ENCODE measurements around the gene PACS1.
"Not testable (repeated sequence)": the region's sequence is repeated elsewhere in the genome, so short reads cannot be mapped to it uniquely, and the experiment has no call there.

Gene PACS1

DNA sequence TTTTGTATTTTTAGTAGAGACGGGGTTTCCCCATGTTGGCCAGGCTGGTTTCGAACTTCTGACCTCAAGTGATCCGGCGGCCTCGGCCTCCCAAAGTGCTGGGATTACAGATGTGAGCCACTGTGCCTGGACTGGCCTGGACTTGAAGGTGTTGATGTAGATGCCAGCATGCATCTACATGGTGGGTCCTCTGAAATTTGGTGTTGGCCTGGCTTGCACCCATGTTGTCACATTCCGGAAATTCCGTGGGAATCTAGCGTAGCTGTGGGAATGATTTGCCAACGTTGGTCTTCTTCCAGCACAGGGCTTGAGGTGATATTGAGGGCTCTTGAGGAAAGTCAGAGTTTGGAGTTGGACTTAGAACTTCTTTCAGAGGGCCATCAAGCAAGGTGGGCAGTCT lies 6.5 kb downstream of the PACS1 start:
- DNase-seq (ENCODE audit: low read depth): no peak

DNA sequence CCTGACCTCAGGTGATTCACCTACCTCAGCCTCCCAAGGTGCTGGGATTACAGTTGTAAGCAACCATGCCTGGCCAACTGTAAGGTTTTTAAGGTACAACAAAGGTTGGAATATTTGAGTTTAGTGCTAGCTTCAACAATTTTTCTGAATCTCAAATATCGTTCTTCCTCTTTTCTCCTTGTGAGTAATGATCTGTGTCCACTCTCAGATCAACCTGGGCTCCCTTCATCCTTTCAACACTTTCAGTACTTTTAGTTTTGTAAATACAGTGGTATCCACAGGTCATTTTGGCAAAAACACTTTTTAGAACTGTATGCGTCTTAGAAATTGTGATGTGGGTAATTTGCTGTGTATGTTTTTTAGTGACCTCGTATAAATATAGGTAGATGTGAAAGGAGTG lies 7.9 kb downstream of the PACS1 start:
- DNase-seq (ENCODE audit: low read depth): no peak

DNA sequence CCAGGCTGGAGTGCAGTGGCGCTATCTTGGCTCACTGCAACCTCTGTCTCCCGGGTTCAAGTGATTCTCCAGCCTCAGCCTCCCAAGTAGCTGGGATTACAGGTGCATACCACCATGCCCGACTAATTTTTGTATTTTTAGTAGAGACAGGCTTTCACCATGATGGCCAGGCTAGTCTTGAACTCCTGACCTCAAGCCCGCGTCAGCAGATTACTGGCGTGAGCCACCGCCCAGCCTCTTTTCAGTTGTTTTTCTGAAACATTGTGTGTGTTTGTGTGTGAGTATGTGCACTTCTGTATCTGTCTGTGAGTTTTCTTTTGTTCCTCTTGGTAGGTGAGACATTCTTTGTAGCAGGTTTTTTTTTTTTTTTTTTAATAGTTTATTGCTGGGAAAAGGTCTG lies 8.9 kb downstream of the PACS1 start:
- not testable (repeated sequence) for DNase-seq (ENCODE audit: low read depth)

DNA sequence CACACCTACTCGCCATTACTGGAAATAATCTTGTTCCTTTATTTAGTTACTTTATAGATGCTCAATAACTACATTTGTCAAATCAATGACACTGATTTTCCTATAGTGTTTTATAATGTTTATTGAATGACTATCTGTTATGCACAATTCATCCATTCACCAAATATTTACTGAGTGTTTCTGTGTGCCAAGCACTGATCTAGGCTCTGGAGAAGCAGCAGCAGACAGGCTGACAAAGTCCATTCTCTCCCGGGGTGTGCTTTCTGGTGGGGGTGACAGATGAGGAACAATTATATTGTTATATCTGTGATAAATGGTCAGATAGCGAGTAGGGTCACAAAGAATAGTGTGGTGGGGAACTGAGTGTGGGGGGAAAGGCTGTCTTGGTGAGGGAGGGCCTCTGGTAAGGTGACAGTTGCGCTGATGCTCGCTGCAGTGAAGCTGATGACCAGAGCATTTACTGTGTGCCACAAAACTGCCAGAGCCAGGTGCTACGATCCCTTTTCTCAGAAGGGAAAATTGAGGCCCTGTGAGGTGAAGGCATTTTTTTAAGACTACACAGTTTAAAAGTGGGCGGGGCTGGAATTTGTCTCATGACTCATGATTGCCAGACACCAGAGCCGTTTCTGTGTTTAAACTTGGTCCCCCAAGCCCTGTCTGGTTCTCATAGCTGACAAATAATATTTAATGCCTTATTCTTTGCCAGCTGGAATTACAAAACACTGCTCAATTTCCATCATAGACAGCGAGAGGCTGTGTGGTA lies 10.2 kb downstream of the PACS1 start:
- peak; percentile 87 for DNase-seq (ENCODE audit: low read depth)

DNA sequence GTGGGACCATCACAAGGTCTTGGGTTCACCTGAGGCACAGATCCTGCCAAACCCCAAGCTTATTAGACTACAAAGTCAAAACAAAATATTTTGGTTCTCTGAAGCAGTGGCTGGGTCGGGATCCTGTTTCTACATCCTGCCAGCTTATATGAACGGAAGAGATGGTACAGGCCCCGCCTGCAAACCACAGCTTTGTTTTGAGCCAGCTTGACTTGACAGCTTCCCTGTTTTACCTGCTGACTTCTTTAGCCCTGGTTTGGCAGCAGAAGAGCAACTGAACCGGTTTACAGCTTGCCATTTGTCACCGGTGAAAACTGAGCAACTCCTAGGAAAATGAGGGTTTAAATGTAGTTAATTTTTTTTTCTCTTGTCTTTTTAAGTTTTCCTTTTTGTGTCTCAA lies 11.4 kb downstream of the PACS1 start:
- peak; percentile 60 for DNase-seq (ENCODE audit: low read depth)

DNA sequence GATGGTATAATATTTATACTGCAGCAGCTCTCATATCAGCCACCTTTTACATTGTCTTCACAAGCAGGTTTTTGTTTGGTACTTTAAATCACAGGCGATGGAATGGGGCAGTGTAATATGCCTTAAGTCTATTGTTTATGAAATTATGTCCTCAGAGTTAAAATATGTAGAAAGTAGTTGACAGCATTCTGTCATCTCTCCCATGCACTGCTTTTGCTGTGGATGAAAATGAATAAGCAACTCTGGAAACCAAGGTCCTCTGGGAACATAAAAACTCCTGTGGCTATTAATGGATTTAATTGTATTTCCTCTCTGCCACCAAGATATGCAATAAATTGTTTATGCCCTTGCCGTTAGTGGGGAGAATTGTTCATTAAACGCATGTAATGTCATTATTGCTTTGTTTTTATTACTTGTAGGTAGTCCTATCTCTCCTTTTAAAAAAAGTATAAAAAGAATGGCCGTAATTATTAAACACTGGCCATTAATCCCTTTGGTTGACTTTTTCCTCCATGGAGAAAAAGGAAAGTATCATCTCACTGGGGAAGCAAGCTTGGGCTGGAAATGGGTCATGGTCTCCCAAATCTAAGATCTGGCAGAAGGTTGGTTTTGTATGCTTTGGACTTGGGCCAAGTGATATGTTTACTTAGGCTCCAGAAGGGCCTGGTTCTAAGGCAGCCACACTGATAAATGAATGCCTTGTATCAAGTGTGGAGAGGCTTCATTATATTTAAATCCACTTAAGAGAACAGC lies 13.1 kb downstream of the PACS1 start:
- peak; percentile 45 for DNase-seq (ENCODE audit: low read depth)

DNA sequence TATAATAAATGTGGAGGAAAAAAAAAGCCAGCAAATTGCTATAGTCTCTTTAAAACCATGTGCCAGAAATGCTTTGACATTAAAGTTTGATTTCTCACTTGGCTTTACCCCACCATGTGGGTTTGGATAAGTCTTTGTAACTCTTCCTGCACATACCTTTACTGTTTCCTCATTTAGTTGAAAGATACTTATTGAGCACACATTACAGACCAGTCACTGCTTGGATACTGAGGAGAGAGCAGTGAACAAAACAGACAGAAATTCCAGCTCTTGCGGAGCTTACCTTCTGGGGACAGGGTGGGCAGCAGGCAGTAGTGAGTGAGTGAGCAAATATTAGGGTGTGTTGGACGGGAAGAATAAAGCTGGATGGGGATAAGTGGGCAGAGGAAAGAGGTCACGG lies 13.7 kb downstream of the PACS1 start:
- no peak for DNase-seq (ENCODE audit: low read depth)

DNA sequence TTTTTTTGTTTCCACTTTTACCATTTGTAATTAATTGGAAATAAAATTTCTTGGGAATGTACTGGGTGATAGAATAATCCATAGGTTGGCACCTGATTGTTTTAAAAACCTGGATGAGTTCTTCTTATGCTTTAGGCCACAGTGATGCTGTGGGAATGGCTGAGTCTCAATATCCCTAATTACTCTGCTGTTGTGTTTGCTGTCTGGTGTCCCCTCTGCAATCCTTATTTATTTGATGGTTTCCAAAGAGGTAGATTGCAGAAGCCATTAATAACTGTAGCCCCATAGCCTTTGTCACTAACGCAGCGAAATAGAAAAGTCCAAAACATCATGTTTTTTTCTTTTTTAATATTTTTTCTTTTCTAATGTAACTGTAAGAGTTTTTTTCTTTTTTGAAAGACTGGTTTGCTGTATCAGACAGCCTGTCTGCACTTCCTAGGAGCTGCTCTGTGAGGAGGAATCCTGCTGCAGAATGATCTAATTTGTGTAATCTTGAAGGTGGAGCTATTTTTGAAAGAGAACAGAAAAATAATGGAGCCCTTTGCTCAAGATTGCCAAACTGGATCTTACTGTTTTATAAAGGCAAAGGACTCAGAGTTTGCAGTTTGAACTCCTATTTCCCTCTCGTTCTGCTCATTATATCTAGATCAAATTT lies 14.9 kb downstream of the PACS1 start:
- peak; percentile 23 for DNase-seq (ENCODE audit: low read depth)

DNA sequence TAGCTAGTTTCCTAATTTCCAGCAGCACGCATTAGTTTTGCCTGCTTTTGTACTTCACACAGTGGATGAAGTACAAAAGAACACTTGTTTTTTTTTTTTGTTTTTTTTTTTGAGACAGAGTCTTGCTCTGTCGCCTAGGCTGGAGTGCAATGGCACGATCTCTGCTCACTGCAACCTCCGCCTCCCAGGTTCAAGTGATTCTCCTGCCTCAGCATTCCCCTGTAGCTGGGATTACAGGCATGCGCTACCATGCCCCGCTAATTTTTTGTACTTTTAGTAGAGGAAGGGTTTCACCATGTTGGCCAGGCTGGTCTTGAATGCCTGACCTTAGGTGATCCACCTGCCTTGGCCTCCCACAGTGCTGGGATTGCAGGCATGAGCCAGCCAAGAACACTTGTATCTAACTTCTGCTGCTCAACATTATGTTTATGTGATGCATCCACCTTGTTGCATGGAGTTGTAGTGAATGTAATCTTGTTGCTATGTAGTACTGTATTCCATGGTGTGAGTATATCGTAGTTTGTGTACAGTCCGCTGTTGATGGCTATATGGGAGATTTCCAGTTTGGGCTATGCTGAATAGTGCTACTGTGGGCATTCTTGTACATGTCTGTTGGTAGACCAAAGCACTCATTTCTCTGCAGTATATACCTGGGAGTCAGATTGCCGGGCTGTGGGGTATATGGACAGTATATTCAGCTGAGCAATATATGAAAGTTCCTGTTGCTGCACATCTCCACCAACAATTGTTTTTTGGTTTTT lies 17.3 kb downstream of the PACS1 start:
- DNase-seq (ENCODE audit: low read depth): no peak

DNA sequence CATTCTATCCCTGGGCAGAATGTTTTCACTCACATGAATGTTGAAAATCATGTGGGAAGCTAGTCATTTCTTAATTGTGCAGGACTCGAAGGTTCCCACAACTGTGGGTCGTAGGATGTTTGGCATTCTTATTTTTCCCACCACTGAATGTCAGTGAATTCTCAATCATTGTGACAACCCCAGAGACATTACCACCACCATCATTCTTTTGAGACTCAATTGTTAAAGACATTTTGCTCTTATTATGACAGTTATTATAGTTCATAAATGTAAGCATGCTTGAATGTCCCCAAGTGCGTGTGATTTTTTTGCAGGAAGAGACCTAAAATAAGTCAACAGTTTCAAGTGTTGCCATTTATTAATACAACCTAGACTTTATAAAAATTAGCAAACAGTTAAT lies 19.0 kb downstream of the PACS1 start:
- DNase-seq (ENCODE audit: low read depth): no peak

DNA sequence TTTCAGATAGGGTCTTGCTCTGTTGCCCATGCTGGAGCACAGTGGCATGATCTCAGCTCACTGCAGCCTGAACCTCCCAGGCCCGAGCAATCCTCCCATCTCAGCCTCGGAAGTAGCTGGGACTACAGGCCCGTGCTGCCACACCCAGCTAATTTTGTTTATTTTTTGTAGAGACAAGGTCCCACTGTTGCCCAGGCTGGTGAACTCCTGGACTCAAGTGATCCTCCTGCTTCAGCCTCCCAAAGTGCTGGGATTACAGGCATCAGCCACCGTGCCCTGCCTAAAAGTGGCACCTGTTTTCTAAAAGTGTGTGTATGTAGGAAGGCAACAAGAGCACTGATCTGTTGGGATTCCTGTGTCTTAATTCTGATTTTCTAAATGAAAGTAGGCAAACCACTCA lies 20.2 kb downstream of the PACS1 start:
- no peak for DNase-seq (ENCODE audit: low read depth)

DNA sequence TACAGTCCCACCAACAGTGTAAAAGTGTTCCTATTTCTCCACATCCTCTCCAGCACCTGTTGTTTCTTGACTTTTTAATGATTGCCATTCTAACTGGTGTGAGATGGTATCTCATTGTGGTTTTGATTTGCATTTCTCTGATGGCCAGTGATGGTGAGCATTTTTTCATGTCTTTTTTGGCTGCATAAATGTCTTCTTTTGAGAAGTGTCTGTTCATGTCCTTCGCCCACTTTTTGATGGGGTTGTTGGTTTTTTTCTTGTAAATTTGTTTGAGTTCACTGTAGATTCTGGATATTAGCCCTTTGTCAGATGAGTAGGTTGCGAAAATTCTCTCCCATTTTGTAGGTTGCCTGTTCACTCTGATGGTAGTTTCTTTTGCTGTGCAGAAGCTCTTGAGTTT lies 22.1 kb downstream of the PACS1 start:
- not testable (repeated sequence) for DNase-seq (ENCODE audit: low read depth)

DNA sequence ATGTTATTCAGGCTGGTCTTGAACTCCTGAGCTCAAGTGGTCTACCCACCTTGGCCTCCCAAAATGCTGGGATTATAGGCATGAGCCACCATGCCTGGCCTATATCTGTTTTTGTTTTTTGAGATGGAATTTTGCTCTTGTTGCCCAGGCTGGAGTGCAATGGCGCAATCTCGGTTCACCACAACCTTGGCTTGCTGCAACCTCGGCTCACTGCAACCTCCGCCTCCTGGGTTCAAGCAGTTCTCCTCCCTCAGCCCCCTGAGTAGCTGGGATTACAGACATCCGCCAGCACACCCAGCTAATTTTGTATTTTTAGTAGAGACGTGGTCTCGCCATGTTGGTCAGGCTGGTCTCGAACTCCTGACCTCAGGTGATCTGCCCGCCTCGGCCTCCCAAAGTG lies 29.7 kb downstream of the PACS1 start:
- not testable (repeated sequence) for DNase-seq (ENCODE audit: low read depth)

DNA sequence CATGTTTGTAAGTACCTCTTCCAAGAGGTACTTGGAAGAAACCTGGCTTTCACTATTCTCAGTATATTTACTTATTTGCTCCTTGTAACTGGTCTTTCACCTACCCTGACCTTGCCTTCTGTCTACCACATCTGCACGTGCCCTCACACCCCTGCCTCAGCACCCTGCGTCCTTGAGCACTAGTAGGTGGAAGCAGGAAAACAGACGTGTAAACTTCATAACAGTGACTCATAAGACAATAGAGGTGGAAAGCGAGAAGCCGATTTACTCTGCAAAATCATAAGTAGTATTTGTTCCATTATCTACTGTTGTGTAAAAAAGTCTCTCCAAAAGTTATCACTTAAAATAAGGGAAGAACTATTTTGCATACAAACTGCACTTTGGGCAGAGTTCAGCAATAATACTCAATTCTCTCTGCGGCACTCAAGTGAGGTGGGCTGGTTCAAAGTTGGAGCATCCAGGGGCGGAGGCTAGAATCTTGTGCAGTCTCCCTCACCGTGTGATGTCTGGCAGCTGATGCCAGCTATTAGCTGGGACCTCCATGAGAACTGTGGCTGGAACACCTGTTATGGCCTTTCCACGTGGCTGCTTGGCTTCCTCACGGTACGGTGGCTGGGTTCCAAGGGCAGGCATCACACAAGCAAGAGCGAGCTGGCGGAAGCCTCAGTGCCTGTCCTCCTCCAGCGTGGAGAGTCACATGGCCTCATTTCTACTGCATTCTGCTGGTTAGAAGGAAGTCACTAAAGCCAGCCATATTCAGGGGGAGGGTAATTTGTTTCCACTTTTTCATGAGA lies 30.4 kb downstream of the PACS1 start:
- peak; percentile 36 for DNase-seq (ENCODE audit: low read depth)

DNA sequence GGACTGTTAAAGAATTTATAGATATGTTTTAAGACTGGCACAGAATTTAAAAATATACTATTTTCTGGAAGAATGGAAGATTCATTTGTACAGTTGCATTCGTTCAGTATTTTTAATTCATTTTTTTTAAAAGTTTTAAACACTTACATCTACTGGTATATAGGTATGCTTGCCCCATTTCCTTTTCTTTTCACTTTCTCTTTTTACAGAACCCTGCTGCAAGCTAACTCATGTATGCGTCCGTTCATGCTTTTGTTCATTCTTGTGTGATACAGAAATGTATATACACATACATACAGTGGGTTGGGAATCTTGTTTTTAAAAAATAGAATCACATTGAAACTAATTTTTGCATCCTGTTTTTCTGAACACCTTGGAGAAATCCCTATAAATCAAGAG lies 31.0 kb downstream of the PACS1 start:
- no peak for DNase-seq (ENCODE audit: low read depth)

DNA sequence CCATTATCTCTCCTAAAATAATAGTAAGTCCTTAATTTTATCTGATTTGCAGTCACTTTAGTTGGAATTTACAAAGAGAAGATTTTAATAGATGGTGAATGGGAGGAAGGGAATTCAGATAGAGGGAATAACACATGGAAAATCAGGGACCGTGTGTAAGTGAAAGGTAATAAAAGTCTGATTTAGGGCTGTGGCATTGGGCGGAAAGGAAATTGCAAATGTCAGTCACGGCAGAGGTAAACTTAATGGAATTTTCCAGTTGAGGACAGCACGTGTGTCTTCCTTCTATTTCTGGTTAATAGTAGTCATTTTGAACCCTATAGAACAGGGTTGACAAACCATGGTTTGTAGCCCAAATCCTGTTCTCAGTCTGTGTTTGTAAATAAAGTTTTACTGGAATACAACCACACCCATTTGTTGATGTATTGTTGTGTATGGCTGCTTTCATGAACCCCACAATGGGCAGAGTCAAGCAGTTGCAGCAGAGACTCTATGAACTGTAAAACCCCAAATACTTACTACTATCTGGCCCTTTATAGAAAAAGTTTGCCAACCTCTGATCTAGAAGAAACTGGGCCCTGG lies 34.1 kb downstream of the PACS1 start:
- DNase-seq (ENCODE audit: low read depth): no peak

DNA sequence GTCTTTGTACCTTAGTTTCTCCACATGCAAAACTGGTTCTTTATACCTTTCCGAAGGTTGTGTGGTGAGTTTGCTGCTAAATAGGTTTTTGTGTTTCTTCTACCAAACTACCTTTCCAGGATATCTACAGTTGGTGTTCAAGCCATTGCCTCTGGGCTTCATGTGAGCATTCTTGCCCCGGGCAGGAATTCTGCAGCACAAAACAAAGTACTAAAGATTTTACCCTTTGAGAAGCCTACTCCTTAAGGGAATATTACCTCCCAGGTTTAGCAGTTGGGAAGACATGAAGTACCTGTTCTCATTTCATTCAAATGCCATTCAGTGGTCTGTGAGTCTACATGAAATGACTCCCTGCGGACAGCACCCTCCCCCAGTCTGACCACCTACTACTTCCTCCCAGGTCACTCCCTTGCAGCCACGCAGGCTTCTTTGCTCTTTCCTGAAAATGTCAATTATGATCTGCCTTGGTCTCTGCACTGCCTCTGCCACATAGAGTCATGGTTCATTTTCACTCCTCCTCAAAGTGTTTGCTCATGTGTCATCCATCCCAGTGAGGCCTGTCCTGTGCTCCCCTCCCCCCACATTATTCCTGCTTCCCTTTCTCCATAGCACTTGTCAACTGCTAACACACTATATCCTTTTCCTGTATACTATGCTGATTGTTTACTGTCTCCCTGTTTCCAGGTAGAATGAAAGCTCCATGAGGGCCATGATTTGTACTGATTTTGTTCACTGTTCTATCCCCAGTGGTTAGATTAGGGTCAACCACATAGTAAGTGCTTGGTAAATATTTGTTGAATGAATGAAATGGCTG lies 36.9 kb downstream of the PACS1 start:
- peak; percentile 16 for DNase-seq (ENCODE audit: low read depth)

DNA sequence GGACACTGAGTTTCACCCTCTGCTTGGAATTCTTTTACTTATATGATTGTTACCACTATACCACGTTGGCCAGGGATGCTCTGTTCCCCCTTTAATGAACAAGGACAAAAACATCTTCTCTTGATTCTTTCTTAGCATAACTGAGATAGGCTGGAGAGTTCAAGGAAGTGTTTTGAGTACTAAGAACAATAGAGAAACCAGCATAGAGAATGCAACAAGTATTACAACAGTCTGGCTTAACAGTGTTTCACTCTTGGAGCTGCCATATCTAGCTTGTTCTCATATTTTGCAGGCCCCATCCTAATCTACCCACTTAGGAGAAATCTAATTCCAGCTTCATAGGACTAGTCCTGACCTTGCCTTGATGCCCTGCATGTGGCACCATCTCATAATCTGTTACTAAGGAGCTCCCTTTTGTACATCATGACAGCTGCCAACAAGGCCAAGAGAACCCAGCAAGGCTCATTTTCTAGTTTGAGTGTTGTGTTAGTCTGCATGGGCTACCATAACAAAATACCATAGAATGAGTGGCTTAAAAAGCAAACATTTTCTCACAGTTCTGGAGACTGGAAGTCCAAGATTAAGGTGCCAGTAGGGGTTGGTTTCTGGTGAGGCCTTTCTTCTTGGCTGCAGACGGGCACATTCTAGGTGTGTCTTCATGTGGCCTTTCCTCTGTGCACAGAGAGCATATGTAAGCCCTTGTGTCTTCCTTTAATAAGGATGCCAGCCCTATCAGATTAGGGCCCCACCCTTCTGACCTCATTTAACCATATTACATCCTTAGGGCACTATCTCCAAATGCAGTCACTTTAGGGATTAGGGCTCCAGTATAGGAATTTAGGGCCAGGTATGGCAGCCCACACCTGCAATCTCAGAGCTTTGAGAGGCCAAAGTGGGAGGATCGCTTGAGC lies 37.8 kb downstream of the PACS1 start:
- DNase-seq (ENCODE audit: low read depth): peak; percentile 42

DNA sequence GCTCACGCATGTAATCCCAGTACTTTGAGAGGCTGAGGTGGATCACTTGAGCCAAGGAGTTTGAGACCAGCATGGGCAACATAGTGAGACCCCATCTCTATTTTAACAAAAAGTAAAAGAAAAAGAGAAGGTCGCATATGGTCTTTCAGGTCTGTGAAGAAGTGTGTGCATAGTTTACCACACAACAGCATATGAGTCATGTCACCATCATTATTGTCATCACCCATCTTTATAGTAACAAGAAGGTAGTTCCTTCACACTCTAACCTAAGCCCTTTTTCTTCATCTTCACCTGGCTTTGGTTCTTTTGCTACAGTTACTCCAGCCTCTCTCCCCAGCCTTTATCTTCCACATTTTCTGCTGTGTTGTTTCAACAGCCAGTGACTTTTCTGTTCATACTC lies 39.2 kb downstream of the PACS1 start:
- no peak for DNase-seq (ENCODE audit: low read depth)
